ENCODE results near the gene UMOD.

DNA sequence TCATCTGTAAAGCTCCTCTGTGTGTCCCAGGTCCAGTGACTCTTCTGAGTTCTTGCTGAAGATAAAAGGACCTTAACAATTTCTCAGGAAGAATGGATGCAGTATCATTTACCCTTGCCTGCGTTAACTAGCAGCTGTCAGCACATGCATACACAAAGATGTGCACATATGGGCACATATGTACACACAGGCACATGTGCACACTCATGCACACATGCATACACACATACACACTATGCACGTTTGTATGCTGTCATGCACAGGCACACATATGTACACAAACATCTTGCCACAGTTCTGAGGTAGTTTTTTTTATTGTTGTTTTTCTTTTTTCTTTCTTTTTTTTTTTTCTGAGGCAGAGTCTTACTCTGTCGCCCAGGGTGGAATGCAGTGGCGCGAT is 50.1 kb downstream of the UMOD start:
- no peak for TF ChIP-seq FOXK1 (CRISPR knock-in tag; IDR thresholded peaks at IDR 0.05; ENCODE audit: borderline replicate concordance)
- TF ChIP-seq, protein P1, sequence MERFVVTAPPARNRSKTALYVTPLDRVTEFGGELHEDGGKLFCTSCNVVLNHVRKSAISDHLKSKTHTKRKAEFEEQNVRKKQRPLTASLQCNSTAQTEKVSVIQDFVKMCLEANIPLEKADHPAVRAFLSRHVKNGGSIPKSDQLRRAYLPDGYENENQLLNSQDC (CRISPR knock-in tag; IDR thresholded peaks at IDR 0.05): no peak
- TF ChIP-seq ZNF274 (IDR thresholded peaks at IDR 0.05; ENCODE audit: borderline replicate concordance, low read depth, low read length): no peak
- TF ChIP-seq CEBPB (tag; IDR thresholded peaks at IDR 0.05): no peak
- TF ChIP-seq GABPA (tag; conservative IDR thresholded peaks at IDR 0.05; ENCODE audit: low read depth): no peak
- TF ChIP-seq, protein P2, sequence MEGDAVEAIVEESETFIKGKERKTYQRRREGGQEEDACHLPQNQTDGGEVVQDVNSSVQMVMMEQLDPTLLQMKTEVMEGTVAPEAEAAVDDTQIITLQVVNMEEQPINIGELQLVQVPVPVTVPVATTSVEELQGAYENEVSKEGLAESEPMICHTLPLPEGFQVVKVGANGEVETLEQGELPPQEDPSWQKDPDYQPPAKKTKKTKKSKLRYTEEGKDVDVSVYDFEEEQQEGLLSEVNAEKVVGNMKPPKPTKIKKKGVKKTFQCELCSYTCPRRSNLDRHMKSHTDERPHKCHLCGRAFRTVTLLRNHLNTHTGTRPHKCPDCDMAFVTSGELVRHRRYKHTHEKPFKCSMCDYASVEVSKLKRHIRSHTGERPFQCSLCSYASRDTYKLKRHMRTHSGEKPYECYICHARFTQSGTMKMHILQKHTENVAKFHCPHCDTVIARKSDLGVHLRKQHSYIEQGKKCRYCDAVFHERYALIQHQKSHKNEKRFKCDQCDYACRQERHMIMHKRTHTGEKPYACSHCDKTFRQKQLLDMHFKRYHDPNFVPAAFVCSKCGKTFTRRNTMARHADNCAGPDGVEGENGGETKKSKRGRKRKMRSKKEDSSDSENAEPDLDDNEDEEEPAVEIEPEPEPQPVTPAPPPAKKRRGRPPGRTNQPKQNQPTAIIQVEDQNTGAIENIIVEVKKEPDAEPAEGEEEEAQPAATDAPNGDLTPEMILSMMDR (IDR thresholded peaks at IDR 0.05 in 2 of 3, conservative IDR thresholded peaks at IDR 0.05 in 1 of 3; ENCODE audit: insufficient read depth in 2 of 3, low read depth in 1 of 3, low read length in 3 of 3): no peak
